ENCODE measurements around the gene GPATCH4.

GPATCH4 gene

DNA sequence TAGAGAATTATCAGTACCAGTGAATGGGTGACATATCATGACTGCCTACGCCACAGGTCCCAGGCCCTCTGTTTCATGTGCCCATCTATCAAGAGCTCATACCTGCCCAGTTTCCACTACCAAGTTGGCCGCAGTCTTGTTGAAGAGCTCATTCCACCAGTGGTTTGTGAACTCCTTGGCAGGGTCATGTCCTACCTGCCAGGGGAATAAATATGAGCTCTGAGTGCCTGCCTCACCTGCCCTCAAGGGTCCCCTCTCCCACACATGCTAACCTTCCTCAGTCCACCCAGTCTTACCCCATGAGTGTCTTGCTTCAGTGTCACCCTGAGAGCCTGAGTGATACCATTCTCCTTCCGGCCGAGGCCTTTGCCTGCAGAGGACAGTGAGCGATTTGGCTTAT, 3.2 kb downstream of the GPATCH4 start:
- TF ChIP-seq, protein P1, sequence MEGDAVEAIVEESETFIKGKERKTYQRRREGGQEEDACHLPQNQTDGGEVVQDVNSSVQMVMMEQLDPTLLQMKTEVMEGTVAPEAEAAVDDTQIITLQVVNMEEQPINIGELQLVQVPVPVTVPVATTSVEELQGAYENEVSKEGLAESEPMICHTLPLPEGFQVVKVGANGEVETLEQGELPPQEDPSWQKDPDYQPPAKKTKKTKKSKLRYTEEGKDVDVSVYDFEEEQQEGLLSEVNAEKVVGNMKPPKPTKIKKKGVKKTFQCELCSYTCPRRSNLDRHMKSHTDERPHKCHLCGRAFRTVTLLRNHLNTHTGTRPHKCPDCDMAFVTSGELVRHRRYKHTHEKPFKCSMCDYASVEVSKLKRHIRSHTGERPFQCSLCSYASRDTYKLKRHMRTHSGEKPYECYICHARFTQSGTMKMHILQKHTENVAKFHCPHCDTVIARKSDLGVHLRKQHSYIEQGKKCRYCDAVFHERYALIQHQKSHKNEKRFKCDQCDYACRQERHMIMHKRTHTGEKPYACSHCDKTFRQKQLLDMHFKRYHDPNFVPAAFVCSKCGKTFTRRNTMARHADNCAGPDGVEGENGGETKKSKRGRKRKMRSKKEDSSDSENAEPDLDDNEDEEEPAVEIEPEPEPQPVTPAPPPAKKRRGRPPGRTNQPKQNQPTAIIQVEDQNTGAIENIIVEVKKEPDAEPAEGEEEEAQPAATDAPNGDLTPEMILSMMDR (IDR thresholded peaks at IDR 0.05): no peak
- no peak for TF ChIP-seq ZFX (IDR thresholded peaks at IDR 0.05; ENCODE audit: borderline replicate concordance)
- H3K27ac ChIP-seq: peak overlapping the region; percentile 14; the same call in 1 of the 2 replicates

DNA sequence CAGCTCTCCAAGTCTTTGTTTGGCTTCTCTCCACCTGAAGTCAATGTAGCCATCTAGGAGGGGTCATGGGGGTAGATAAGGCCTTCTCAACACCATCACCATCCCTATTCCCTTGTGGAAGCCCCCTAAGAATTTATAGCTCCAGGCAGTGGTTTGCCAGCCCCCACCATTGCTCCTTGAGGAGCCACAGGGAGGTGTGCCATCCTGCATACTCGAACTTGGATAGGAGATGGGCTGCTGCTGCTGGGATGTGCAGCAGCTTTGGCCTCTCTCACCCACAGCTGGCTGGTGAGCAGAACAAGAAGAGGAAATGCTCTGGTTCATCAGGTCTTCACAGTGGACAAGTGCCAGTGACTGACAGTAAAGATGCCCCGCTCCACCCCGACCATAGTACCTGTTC, 4.9 kb downstream of the GPATCH4 start:
- TF ChIP-seq, protein P1 (IDR thresholded peaks at IDR 0.05): no peak
- no peak for TF ChIP-seq ZFX (IDR thresholded peaks at IDR 0.05; ENCODE audit: borderline replicate concordance)
- peak overlapping the region; percentile 89 for H3K27ac ChIP-seq

DNA sequence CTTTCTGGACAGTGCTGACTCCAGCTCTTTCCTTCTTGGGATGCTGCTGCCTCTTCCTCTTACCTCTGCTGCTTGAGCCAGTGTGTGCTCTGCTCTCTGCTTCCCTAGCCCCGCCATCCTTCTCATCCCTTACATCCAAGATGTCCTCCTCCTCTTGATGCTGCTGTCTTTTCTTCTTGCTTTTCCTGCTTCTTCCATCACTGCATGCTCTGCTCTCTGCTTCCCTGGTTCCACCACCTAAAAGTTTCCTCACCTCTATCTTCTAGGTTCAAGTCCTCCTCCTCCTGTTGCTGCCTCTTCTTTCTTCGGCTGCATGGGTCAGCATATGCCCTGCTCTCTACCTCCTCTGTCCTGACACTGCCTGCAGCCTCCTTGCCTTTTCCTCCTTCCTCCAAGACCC, 6.3 kb downstream of the GPATCH4 start:
- peak overlapping the region; percentile 89 for H3K27ac ChIP-seq
- no peak for TF ChIP-seq ZFX (IDR thresholded peaks at IDR 0.05; ENCODE audit: borderline replicate concordance)
- TF ChIP-seq, protein P1 (IDR thresholded peaks at IDR 0.05): no peak

DNA sequence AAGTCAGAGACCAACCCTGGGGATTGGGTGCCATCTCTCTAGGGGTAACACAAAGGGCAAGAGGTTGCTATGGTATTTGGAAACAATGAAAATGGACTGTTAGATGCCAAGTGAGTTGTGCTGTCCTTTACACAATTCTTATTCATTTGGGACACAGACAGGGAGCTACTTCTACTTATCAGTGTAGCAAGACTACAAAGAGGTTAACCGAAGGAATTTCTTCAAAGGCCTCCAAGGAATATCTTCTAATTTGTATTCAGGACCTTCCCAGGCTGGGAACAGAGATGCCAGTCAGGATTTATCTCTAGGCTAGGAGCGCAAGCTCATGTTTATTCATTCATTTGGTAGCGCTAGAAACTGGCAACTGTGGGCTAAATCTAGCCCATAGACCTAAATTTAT, 7.1 kb downstream of the GPATCH4 start:
- TF ChIP-seq ZFX (IDR thresholded peaks at IDR 0.05; ENCODE audit: borderline replicate concordance): no peak
- TF ChIP-seq, protein P1 (IDR thresholded peaks at IDR 0.05): no peak
- H3K27ac ChIP-seq: peak overlapping the region; percentile 89

DNA sequence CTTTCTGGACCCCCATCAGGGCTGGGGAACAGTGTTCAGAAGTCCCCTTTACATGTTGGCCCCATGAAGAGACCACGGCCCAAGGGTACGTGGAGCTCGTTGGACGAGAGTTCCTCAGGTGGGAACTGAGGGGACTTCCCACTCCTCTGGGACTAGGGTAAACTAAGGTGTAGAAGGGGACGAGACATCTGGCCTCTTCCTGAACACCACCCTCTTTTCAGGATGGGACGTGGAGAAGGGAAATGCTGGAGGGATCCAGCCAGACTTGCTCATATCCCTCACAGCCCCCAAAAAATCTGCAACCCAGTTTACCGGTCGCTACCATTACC, 7.7 kb downstream of the GPATCH4 start:
- no peak for TF ChIP-seq ZFX (IDR thresholded peaks at IDR 0.05; ENCODE audit: borderline replicate concordance)
- TF ChIP-seq, protein P1 (IDR thresholded peaks at IDR 0.05): no peak
- H3K27ac ChIP-seq: peak overlapping the region; percentile 89

DNA sequence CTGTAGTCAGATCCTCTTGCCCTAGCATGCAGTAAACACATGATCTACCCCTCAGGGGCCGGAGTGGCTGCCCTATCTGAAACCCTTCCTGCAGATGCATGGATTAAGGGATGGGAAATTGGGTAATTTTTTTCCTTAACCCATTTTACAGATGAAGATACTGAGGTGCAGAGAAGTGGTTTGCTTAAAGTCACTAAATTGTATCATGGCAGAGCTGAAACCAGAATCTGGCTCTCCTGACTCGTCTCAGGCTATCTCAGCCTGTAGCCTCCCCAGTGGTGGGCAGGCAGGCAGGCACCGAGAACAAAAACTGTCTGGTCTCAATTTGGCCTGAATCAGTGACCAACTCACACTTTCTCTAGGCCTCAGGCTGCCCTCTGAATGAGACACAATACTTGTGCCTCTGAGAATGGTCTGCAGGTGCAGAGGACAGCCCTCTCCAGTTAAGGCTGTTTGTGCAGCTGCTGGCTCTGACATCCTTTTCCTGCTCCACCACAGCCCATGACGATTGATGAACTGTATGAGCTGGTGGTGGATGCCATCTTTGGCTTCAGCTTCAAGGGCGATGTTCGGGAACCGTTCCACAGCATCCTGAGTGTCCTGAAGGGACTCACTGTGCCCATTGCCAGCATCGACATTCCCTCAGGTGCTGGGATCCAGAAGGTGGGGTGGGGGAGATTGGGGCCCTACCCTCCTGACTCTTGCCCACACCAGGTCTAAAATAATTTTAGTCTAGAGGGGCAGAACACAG, 8.2 kb downstream of the GPATCH4 start:
- H3K27ac ChIP-seq: peak overlapping the region; percentile 89
- no peak for TF ChIP-seq ZFX (IDR thresholded peaks at IDR 0.05; ENCODE audit: borderline replicate concordance)
- TF ChIP-seq, protein P1 (IDR thresholded peaks at IDR 0.05): no peak

DNA sequence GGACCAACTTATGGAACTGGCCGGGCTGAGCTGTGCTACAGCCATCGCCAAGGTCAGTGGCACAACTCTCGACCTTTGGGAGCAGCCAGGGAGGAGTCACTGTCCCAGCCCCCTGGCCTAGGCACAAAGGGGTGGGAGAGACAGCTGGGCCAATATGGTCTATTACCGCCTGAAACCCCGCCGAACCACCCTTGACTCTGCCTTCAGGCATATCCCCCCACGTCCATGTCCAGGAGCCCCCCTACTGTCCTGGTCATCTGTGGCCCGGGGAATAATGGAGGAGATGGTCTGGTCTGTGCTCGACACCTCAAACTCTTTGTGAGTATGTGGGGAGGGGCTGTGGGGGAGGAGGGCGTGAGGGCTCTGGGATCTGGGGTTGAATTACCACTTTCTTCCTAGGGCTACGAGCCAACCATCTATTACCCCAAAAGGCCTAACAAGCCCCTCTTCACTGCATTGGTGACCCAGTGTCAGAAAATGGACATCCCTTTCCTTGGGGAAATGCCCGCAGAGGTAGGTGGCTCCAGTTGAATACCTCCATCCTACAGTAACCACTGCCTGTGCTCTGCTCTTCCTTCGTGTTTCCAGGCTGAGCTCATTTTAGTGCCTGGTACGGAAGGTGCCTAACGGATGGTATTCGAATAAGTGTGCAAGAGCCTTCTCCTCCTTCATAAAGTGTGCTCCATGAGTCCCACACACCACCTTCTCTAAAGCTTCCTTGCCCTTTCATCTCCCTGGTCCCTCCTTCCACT, 8.9 kb downstream of the GPATCH4 start:
- no peak for TF ChIP-seq ZFX (IDR thresholded peaks at IDR 0.05; ENCODE audit: borderline replicate concordance)
- TF ChIP-seq, protein P1 (IDR thresholded peaks at IDR 0.05): no peak
- peak overlapping the region; percentile 89 for H3K27ac ChIP-seq

Measured in 22Rv1 (cell line).